HepG2 (cell line): ENCODE results near the gene TBXAS1. TPM values are rescaled to one million over a fixed set of nuclear protein-coding genes. Genes with fewer than 3 reads are reported as not detected.

Experiments used
- ATAC-seq: fragments of 200-7000 bp; cut with Tn5 transposase; 3 replicates; pipeline ENCODE4 v1.9.1; 2020; ENCODE audit warnings: mild to moderate bottlenecking, moderate library complexity
- BruUV-seq: library from RNA; stranded (reverse); fragments of 400-500 nt; replicated peaks from 2 replicates; lab custom pipeline; 2021; lab: Mats Ljungman, UMichigan
- CTCF ChIA-PET: fragments of 300-600 bp; formaldehyde crosslinking; extraction: SDS; loops from one replicate; lab custom pipeline; 2021; ENCODE audit warnings: low total read pairs, inconsistent platforms, low intra/inter-chr PET ratio; lab: Yijun Ruan, JAX
- POLR2A ChIA-PET: fragments of 350-600 bp; sonication (Branson Sonifier 250); formaldehyde crosslinking; loops from one replicate; lab custom pipeline; 2020; ENCODE audit warnings: antibody characterized with exemption, inconsistent platforms; lab: Yijun Ruan, JAX
- DNase-seq: peaks from one replicate; pipeline ENCODE4 v3.0.0-alpha.2; 2015; ENCODE audit warnings: low spot score
- FAIRE-seq: peaks from 3 replicates; lab custom pipeline; 2011; peaks lifted over from hg19 to GRCh38; lab: Jason Lieb, UNC
- H2AFZ ChIP-seq: one replicate; pipeline ENCODE4 v1.6.1; 2011; ENCODE audit warnings: low read length, inconsistent platforms
- H3K27ac ChIP-seq: fragments of 300-600 bp; 3 replicates; pipeline ENCODE4 v1.8.0; 2011; ENCODE audit warnings: mixed run types, mild to moderate bottlenecking, mixed read lengths, low read length, inconsistent platforms; ENCODE audit not compliant: insufficient read depth; ENCODE audit errors: extremely low read length
- H3K27me3 ChIP-seq, 2 experiments: fragments of 200-600 bp in 1 of 2; 2 replicates in 1 of 2; 3 replicates in 1 of 2; pipeline versions ENCODE4 v1.6.0 to v1.8.0; 2011; ENCODE audit warnings: low read length in 2 of 2, mild to moderate bottlenecking in 2 of 2, moderate library complexity in 2 of 2, inconsistent platforms in 1 of 2; ENCODE audit not compliant: insufficient read depth in 2 of 2, control insufficient read depth in 1 of 2
- H3K36me3 ChIP-seq, 2 experiments: fragments of 200-600 bp in 1 of 2; replicated peaks in 1 of 2; 2 replicates in 1 of 2; 3 replicates in 1 of 2; pipeline versions ENCODE4 v1.5.1 to v1.8.0; 2011; ENCODE audit warnings: low read length in 2 of 2, inconsistent platforms in 1 of 2; ENCODE audit not compliant: insufficient read depth in 2 of 2, control insufficient read depth in 1 of 2
- H3K4me1 ChIP-seq: 2 replicates; pipeline ENCODE4 v1.5.1; 2012; ENCODE audit warnings: low read length, inconsistent platforms; ENCODE audit not compliant: insufficient read depth
- H3K4me2 ChIP-seq: 2 replicates; pipeline ENCODE4 v1.6.0; 2011; ENCODE audit warnings: low read depth, low read length, inconsistent platforms
- H3K4me3 ChIP-seq, 3 experiments: fragments of 200-600 bp in 1 of 3; sonication (generic), shearing (Covaris generic) in 1 of 3; replicated peaks in 1 of 3; 2 replicates each; pipeline ENCODE4 v1.5.1; 2011 to 2016; ENCODE audit warnings: low read length in 3 of 3, inconsistent platforms in 2 of 3, low read depth in 2 of 3, mild to moderate bottlenecking in 2 of 3, control low read depth in 1 of 3, mixed read lengths in 1 of 3; ENCODE audit not compliant: insufficient read depth in 1 of 3
- H3K79me2 ChIP-seq: one replicate; pipeline ENCODE4 v1.6.1; 2011; ENCODE audit warnings: low read length, inconsistent platforms; ENCODE audit not compliant: insufficient read depth
- H3K9ac ChIP-seq: 2 replicates; pipeline ENCODE4 v1.6.0; 2011; ENCODE audit warnings: mild to moderate bottlenecking, low read depth, low read length, inconsistent platforms; ENCODE audit not compliant: insufficient read depth
- H3K9me3 ChIP-seq: 2 replicates; pipeline ENCODE4 v1.5.1; 2012; ENCODE audit warnings: mild to moderate bottlenecking, low read length
- H4K20me1 ChIP-seq: 2 replicates; pipeline ENCODE4 v1.6.0; 2011; ENCODE audit warnings: inconsistent platforms, mild to moderate bottlenecking, low read length, moderate library complexity; ENCODE audit not compliant: insufficient read depth
- ARNT2 ChIP-seq: sonication (generic); formaldehyde crosslinking; IDR thresholded peaks from 2 replicates; pipeline ENCODE4 v1.8.0; 2022; ENCODE audit warnings: mild to moderate bottlenecking, low read depth, missing genetic modification reagents, moderate library complexity
- EED ChIP-seq: sonication (generic); formaldehyde crosslinking; IDR thresholded peaks from 2 replicates; pipeline ENCODE4 v1.5.0; 2020; ENCODE audit warnings: mild to moderate bottlenecking, missing genetic modification reagents
- MATR3 ChIP-seq: sonication (generic); formaldehyde crosslinking; IDR thresholded peaks from 2 replicates; pipeline ENCODE4 v1.4.0; 2020; ENCODE audit warnings: missing genetic modification reagents
- NR2F2 ChIP-seq: IDR thresholded peaks from 2 replicates; pipeline ENCODE4 v1.6.1; 2012; ENCODE audit warnings: low read depth, inconsistent platforms, borderline replicate concordance
- RARA ChIP-seq: IDR thresholded peaks from 2 replicates; pipeline ENCODE4 v1.6.1; 2016; ENCODE audit warnings: missing genetic modification reagents, missing compliant biosample characterization
- SETDB1 ChIP-seq: sonication (generic); formaldehyde crosslinking; IDR thresholded peaks from 2 replicates; pipeline ENCODE4 v1.5.1; 2020; ENCODE audit warnings: missing genetic modification reagents, mild to moderate bottlenecking, borderline replicate concordance
- ZKSCAN1 ChIP-seq: fragments of 150-350 bp; IDR thresholded peaks from 2 replicates; pipeline ENCODE4 v1.6.1; 2014; ENCODE audit warnings: low read length
- ZNF101 ChIP-seq: sonication (generic); formaldehyde crosslinking; IDR thresholded peaks from 2 replicates; pipeline ENCODE4 v1.4.0; 2020; ENCODE audit warnings: mild to moderate bottlenecking, low read depth, missing genetic modification reagents, borderline replicate concordance
- ZNF280D ChIP-seq: sonication (generic); formaldehyde crosslinking; IDR thresholded peaks from 2 replicates; pipeline ENCODE4 v1.5.1; 2020; ENCODE audit warnings: mild to moderate bottlenecking, missing genetic modification reagents
- ZNF343 ChIP-seq: sonication (generic); formaldehyde crosslinking; IDR thresholded peaks from 2 replicates; pipeline ENCODE4 v1.4.0; 2020; ENCODE audit warnings: mild to moderate bottlenecking, missing genetic modification reagents
- ZNF512B ChIP-seq: sonication (generic); formaldehyde crosslinking; IDR thresholded peaks from 2 replicates; pipeline ENCODE4 v1.5.1; 2020; ENCODE audit warnings: missing genetic modification reagents, mild to moderate bottlenecking, borderline replicate concordance
- ZNF567 ChIP-seq: sonication (generic); formaldehyde crosslinking; IDR thresholded peaks from 2 replicates; pipeline ENCODE4 v1.8.1; 2023; ENCODE audit warnings: mild to moderate bottlenecking, missing genetic modification reagents, borderline replicate concordance
- ZNF615 ChIP-seq: sonication (generic); formaldehyde crosslinking; IDR thresholded peaks from 2 replicates; pipeline ENCODE4 v1.5.0; 2020; ENCODE audit warnings: mild to moderate bottlenecking, missing genetic modification reagents, borderline replicate concordance
- ZNF672 ChIP-seq: sonication (generic); formaldehyde crosslinking; IDR thresholded peaks from 2 replicates; pipeline ENCODE4 v1.8.1; 2022; ENCODE audit warnings: missing genetic modification reagents
- ZNF788 ChIP-seq: sonication (generic); formaldehyde crosslinking; IDR thresholded peaks from 2 replicates; pipeline ENCODE4 v1.5.0; 2020; ENCODE audit warnings: mild to moderate bottlenecking, missing genetic modification reagents, borderline replicate concordance
- WGBS: methylation state at CpG from one replicate; pipeline ENCODE4 v1.1.6; 2017; ENCODE audit warnings: low lambda C conversion rate; 5-methylcytosine and 5-hydroxymethylcytosine counted together
- in situ Hi-C: cut with HindIII; loops from 2 replicates; pipeline ENCODE4 v1.10.0; 2017; ENCODE audit warnings: low pct_unique_long_range_greater_than_20kb; ENCODE audit not compliant: extremely low pct_ligation_motif_present
- intact Hi-C: fragments of 100-400 bp; cut with micrococcal nuclease; formaldehyde crosslinking; loops from one replicate; pipeline ENCODE4 v1.10.0; 2022; ENCODE audit not compliant: unreplicated experiment
- polyA plus RNA-seq, 8 experiments: library from polyadenylated mRNA; depleted of rRNA in 3 of 8; stranded (reverse) in 7 of 8; unstranded in 1 of 8; fragments of >200 nt; fragmentation: Illumina TruSeq in 4 of 8; extraction: Trizol in 4 of 8; gene quantifications; 2 replicates each; pipeline versions ENCODE4 v1.2.1 to v1.2.3, GENCODE V29; 2011 to 2016; ENCODE audit warnings: low read depth in 4 of 8, missing spikeins in 1 of 8, mixed read lengths in 1 of 8; ENCODE audit not compliant: insufficient read depth in 1 of 8
- total RNA-seq, 5 experiments: library from RNA; depleted of rRNA; stranded (reverse); fragments of >200 nt; fragmentation: Illumina TruSeq; extraction: Trizol; gene quantifications; 2 replicates each; pipeline ENCODE4 v1.2.3, GENCODE V29; 2016; ENCODE audit warnings: low read depth in 1 of 5

TBXAS1 gene
- total and polyA plus RNA-seq, 2 of the 13 experiments (the other 11 are each of a cell fraction or from before 2014, with no cell fraction given) = 4.0 to 4.9 TPM

GRCh38 chr7:139900326-139900725, 71.3 kb downstream of the TBXAS1 start:
- POLR2A ChIA-PET = no interaction called here
- H3K9ac ChIP-seq = no peak overlapping the region

GRCh38 chr7:139901056-139901795, 72.2 kb downstream of the TBXAS1 start:
- Histone ChIP-seq H3K79me2 (no peaks in the 10 kb centered on the region), H3K4me1 (no peaks in the 10 kb centered on the region), H3K9ac (no peak overlapping the region), H3K9me3 (peaks cover 4% of the 10 kb centered on the region; the same call in 1 of the 2 replicates), H4K20me1 (no peaks in the 10 kb centered on the region), H2AFZ (no peak overlapping the region), H3K36me3 (no peaks in the 10 kb centered on the region)
- BruUV-seq = no TSS peak
- in situ Hi-C loops = no loop called here
- 61% methylated on average over 5 of the region's 6 CpGs for WGBS
- DNase-seq = no peak
- no peak for TF ChIP-seq ZNF343 (CRISPR knock-in tag)
- no peak for TF ChIP-seq RARA (CRISPR knock-in tag)
- no peak for TF ChIP-seq ZKSCAN1
- no peak for TF ChIP-seq NR2F2
- no peak for TF ChIP-seq ZNF788 (CRISPR knock-in tag)
- no peak for TF ChIP-seq MATR3 (CRISPR knock-in tag)
- no peak for TF ChIP-seq ZNF512B (CRISPR knock-in tag)
- TF ChIP-seq ZNF567 (CRISPR knock-in tag) = no peak
- TF ChIP-seq ZNF615 (CRISPR knock-in tag) = no peak
- TF ChIP-seq ZNF280D = no peak
- TF ChIP-seq, all 625 proteins: peak for 0
- H3K27ac ChIP-seq = no peak overlapping the region
- ChIA-PET CTCF (no interaction called here), POLR2A (no interaction called here)
- no peak overlapping the region for H3K4me3 ChIP-seq
- 0 out of 5 replicates have a peak, but pooled peaks cover 0 to under 1% of the 10 kb centered on the region in 2 experiments for H3K27me3 ChIP-seq
- no peak overlapping the region for H3K4me2 ChIP-seq
- FAIRE-seq = no peak
- intact Hi-C loops = no loop called here
- ATAC-seq = no peak

More at GRCh38 chr7:139900326-139900725, 71.3 kb downstream of the TBXAS1 start:
- FAIRE-seq (no peak), ATAC-seq (no peak), DNase-seq (no peak)
- TF ChIP-seq EED (CRISPR knock-in tag) (no peak), ARNT2 (CRISPR knock-in tag) (no peak), ZNF672 (CRISPR knock-in tag) (no peak), SETDB1 (CRISPR knock-in tag) (no peak), ZNF101 (CRISPR knock-in tag) (no peak)
- 35% methylated on average over 2 of the region's 2 CpGs for WGBS
- H3K79me2 ChIP-seq = no peaks in the 10 kb centered on the region
- H3K4me1 ChIP-seq = no peaks in the 10 kb centered on the region
- in situ Hi-C loops = no loop called here
- no TSS peak for BruUV-seq
- no peak overlapping the region for H2AFZ ChIP-seq
- intact Hi-C loops = no loop called here
- no peaks in the 10 kb centered on the region for H4K20me1 ChIP-seq
- CTCF ChIA-PET = no interaction called here
- H3K4me2 ChIP-seq = no peak overlapping the region
- 0 out of 5 replicates have a peak, but pooled peaks cover 0 to 3% of the 10 kb centered on the region in 2 experiments for H3K27me3 ChIP-seq
- no peak overlapping the region for H3K27ac ChIP-seq
- H3K36me3 ChIP-seq = no peaks in the 10 kb centered on the region
- H3K4me3 ChIP-seq = no peak overlapping the region
- no peaks in the 10 kb centered on the region for H3K9me3 ChIP-seq
